PC-9 (cell line): ENCODE results near the gene ADGRL4. TPM values are rescaled to one million over a fixed set of nuclear protein-coding genes. Genes with fewer than 3 reads are reported as not detected.

ENCODE experiments used
- BruUV-seq: library from RNA; stranded (reverse); fragments of 400-500 nt; replicated peaks from 2 replicates; lab custom pipeline; 2021; lab: Mats Ljungman, UMichigan
- CTCF ChIA-PET: fragments of 300-600 bp; sonication (Branson Sonifier 250); formaldehyde crosslinking; loops from one replicate; lab custom pipeline; 2022; ENCODE audit warnings: antibody characterized with exemption; lab: Charles Lee
- POLR2A ChIA-PET: fragments of 300-600 bp; sonication (Branson Sonifier 250); formaldehyde crosslinking; loops from one replicate; lab custom pipeline; 2022; ENCODE audit warnings: antibody characterized with exemption; ENCODE audit not compliant: unreplicated experiment; lab: Charles Lee
- DNase-seq, 2 experiments: peaks; one replicate each; pipeline versions ENCODE4 v3.0.0 to v3.0.0-alpha.2; 2015 to 2022; ENCODE audit warnings: mixed read lengths in 1 of 2
- H2AFZ ChIP-seq: fragments of 200-600 bp; sonication (generic); 2 replicates; pipeline ENCODE4 v1.8.1; 2017; ENCODE audit warnings: antibody characterized with exemption
- H3F3A ChIP-seq: fragments of 200-600 bp; sonication (generic); 2 replicates; pipeline ENCODE4 v1.8.1; 2017; ENCODE audit warnings: antibody characterized with exemption, mild to moderate bottlenecking, low read depth; ENCODE audit not compliant: insufficient read depth
- H3K27ac ChIP-seq: fragments of 200-600 bp; sonication (generic); 2 replicates; pipeline ENCODE4 v1.6.1; 2016; ENCODE audit warnings: mixed run types
- H3K27me3 ChIP-seq: fragments of 200-600 bp; sonication (generic); 2 replicates; pipeline ENCODE4 v1.6.1; 2016; ENCODE audit warnings: low read depth, mixed run types; ENCODE audit not compliant: insufficient read depth
- H3K36me3 ChIP-seq: fragments of 200-600 bp; sonication (generic); 2 replicates; pipeline ENCODE4 v1.6.1; 2016; ENCODE audit warnings: low read depth, mixed run types
- H3K4me1 ChIP-seq: fragments of 200-600 bp; sonication (generic); replicated peaks from 2 replicates; pipeline ENCODE4 v1.6.1; 2016; ENCODE audit warnings: mixed run types; ENCODE audit not compliant: insufficient read depth
- H3K4me2 ChIP-seq: fragments of 200-600 bp; sonication (generic); 2 replicates; pipeline ENCODE4 v1.6.1; 2017; ENCODE audit warnings: mixed run types
- H3K4me3 ChIP-seq: fragments of 200-600 bp; sonication (generic); 2 replicates; pipeline ENCODE4 v1.6.1; 2016; ENCODE audit warnings: mixed run types
- H3K79me2 ChIP-seq: fragments of 200-600 bp; sonication (generic); 2 replicates; pipeline ENCODE4 v1.6.1; 2017; ENCODE audit warnings: low read depth, mixed run types
- H3K9me2 ChIP-seq: fragments of 200-600 bp; sonication (generic); 2 replicates; pipeline ENCODE4 v1.8.1; 2017; ENCODE audit warnings: mild to moderate bottlenecking; ENCODE audit not compliant: insufficient read depth
- H3K9me3 ChIP-seq: fragments of 200-600 bp; sonication (generic); 2 replicates; pipeline ENCODE4 v1.8.1; 2016; ENCODE audit warnings: low read depth; ENCODE audit not compliant: insufficient read depth
- H4K20me1 ChIP-seq: fragments of 200-600 bp; sonication (generic); 2 replicates; pipeline ENCODE4 v1.8.1; 2017; ENCODE audit not compliant: insufficient read depth
- EZH2 ChIP-seq: fragments of 200-600 bp; sonication (generic); IDR thresholded peaks from 2 replicates; pipeline ENCODE4 v1.8.0; 2017; ENCODE audit warnings: antibody characterized with exemption, low read depth
- intact Hi-C: fragments of 100-400 bp; cut with micrococcal nuclease; formaldehyde crosslinking; loops from one replicate; pipeline ENCODE4 v1.10.0; 2022; ENCODE audit not compliant: unreplicated experiment
- total RNA-seq: library from RNA; stranded (reverse); gene quantifications from 2 replicates; pipeline ENCODE4 v1.2.3, GENCODE V29; 2021
- TF ChIP-seq, protein P1 (sequence below): fragments of 200-600 bp; sonication (generic); conservative IDR thresholded peaks from 2 replicates; pipeline ENCODE4 v1.6.1; 2017; ENCODE audit warnings: mixed run types, antibody characterized with exemption, mild to moderate bottlenecking, moderate library complexity

ADGRL4 gene
- total RNA-seq, 1 experiment from 2014 or later = not detected

DNA sequence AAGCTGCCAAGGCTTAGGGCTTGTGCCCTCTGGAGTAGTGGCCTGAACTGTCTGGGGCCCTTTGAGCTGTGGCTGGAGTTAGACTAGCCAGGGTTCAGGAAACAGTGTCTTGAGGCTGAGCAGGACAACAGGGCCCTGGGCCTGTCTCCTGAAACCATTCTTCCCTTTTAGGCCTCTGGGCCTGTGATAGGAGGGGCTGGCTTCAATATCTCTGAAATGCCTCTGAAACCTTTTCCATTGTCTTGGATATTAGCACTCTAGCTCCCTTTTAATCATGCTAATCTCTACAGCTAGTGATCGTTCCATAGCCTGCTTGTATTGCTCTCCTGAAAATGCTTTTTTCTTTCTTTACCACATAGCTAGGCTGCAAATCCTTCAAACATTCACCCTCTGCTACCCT is 135.3 kb downstream of the ADGRL4 start:
- intact Hi-C loops = no loop called here
- DNase-seq = no peak
- Histone ChIP-seq H3K79me2 (no peaks in the 10 kb centered on the region), H3K4me1 (no peaks in the 10 kb centered on the region), H3K9me3 (no peaks in the 10 kb centered on the region), H3K36me3 (no peaks in the 10 kb centered on the region), H3K4me2 (no peak overlapping the region), H3K27ac (no peak overlapping the region), H2AFZ (no peak overlapping the region), H3K9me2 (no peaks in the 10 kb centered on the region; the same call in 1 of the 2 replicates), H3K27me3 (no peaks in the 10 kb centered on the region), H3F3A (no peaks in the 10 kb centered on the region), H4K20me1 (no peaks in the 10 kb centered on the region), H3K4me3 (no peak overlapping the region)
- BruUV-seq = no TSS peak
- TF ChIP-seq, protein P1, sequence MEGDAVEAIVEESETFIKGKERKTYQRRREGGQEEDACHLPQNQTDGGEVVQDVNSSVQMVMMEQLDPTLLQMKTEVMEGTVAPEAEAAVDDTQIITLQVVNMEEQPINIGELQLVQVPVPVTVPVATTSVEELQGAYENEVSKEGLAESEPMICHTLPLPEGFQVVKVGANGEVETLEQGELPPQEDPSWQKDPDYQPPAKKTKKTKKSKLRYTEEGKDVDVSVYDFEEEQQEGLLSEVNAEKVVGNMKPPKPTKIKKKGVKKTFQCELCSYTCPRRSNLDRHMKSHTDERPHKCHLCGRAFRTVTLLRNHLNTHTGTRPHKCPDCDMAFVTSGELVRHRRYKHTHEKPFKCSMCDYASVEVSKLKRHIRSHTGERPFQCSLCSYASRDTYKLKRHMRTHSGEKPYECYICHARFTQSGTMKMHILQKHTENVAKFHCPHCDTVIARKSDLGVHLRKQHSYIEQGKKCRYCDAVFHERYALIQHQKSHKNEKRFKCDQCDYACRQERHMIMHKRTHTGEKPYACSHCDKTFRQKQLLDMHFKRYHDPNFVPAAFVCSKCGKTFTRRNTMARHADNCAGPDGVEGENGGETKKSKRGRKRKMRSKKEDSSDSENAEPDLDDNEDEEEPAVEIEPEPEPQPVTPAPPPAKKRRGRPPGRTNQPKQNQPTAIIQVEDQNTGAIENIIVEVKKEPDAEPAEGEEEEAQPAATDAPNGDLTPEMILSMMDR = no peak
- TF ChIP-seq EZH2 = no peak
- ChIA-PET POLR2A (no interaction called here), CTCF (no interaction called here)

DNA sequence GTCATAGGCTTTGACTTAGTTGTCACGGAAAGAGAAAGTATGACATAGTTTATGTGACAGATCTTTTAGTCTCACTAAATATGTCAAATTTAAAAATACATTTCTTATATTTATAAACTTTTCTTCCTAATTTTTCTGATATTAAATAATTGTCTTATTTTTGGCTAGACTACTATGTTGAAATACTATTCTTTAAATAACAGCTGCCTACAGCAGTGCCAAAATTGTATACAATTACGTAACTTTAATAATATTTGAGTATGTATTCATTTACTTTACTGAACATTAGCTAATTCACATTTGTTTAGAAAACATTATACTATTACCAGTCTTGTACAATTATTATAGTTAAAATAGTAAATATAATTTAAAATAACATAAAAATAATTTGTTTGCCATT is 137.4 kb downstream of the ADGRL4 start:
- Histone ChIP-seq H3K36me3 (no peaks in the 10 kb centered on the region), H3K9me2 (no peaks in the 10 kb centered on the region; the same call in 1 of the 2 replicates), H2AFZ (no peak overlapping the region), H3K9me3 (no peaks in the 10 kb centered on the region), H3K4me2 (no peak overlapping the region), H3K27ac (no peak overlapping the region), H3K4me1 (no peaks in the 10 kb centered on the region), H3K4me3 (no peak overlapping the region), H3K27me3 (no peaks in the 10 kb centered on the region), H4K20me1 (no peaks in the 10 kb centered on the region), H3F3A (no peaks in the 10 kb centered on the region), H3K79me2 (no peaks in the 10 kb centered on the region)
- TF ChIP-seq, protein P1 = no peak
- TF ChIP-seq EZH2 = no peak
- DNase-seq = no peak
- intact Hi-C loops = no loop called here
- no TSS peak for BruUV-seq
- CTCF ChIA-PET = no interaction called here
- POLR2A ChIA-PET = no interaction called here

DNA sequence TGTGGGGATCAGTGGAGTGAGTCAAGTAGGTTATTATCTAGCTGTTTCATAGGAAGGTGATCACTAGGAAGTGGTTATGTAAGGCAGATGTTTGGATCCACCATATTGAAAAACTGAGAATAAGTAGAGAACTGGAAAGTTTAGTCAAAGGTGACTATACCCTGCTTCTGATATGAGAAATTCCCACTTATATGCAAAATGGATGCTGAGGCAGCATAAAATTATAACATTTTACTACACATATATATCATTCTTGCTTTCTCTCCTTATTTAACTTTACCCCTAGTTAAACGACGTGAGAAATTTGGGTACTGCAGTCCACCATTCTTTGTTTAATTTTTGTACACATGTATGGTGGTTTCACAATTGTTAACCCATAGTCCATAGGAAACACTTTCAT is 142.4 kb downstream of the ADGRL4 start:
- BruUV-seq = no TSS peak
- no peaks in the 10 kb centered on the region for H3K27me3 ChIP-seq
- no peaks in the 10 kb centered on the region for H3K79me2 ChIP-seq
- H3K4me2 ChIP-seq = no peak overlapping the region
- no peak overlapping the region for H3K4me3 ChIP-seq
- TF ChIP-seq, protein P1 = no peak
- TF ChIP-seq EZH2 = no peak
- H3K9me3 ChIP-seq = no peaks in the 10 kb centered on the region
- no peak overlapping the region for H2AFZ ChIP-seq
- ChIA-PET POLR2A (no interaction called here), CTCF (no interaction called here)
- DNase-seq = no peak
- H3K27ac ChIP-seq = no peak overlapping the region
- H4K20me1 ChIP-seq = no peaks in the 10 kb centered on the region
- no peaks in the 10 kb centered on the region for H3K4me1 ChIP-seq
- H3K9me2 ChIP-seq = 0 out of 2 replicates have a peak, but pooled peaks cover 5% of the 10 kb centered on the region
- no peaks in the 10 kb centered on the region for H3K36me3 ChIP-seq
- H3F3A ChIP-seq = no peaks in the 10 kb centered on the region
- intact Hi-C loops = no loop called here
